Measurements from ENCODE around the gene MAP2K6.
"Not testable (repeated sequence)": the region's sequence is repeated elsewhere in the genome, so short reads cannot be mapped to it uniquely, and the experiment has no call there.

- TF ChIP-seq, protein P1, sequence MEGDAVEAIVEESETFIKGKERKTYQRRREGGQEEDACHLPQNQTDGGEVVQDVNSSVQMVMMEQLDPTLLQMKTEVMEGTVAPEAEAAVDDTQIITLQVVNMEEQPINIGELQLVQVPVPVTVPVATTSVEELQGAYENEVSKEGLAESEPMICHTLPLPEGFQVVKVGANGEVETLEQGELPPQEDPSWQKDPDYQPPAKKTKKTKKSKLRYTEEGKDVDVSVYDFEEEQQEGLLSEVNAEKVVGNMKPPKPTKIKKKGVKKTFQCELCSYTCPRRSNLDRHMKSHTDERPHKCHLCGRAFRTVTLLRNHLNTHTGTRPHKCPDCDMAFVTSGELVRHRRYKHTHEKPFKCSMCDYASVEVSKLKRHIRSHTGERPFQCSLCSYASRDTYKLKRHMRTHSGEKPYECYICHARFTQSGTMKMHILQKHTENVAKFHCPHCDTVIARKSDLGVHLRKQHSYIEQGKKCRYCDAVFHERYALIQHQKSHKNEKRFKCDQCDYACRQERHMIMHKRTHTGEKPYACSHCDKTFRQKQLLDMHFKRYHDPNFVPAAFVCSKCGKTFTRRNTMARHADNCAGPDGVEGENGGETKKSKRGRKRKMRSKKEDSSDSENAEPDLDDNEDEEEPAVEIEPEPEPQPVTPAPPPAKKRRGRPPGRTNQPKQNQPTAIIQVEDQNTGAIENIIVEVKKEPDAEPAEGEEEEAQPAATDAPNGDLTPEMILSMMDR (IDR thresholded peaks at IDR 0.05) = not testable (repeated sequence)
- TF ChIP-seq POLR2A (IDR thresholded peaks at IDR 0.05) = not testable (repeated sequence)
Measured at GRCh38 chr17:69479756-69480155, 65.3 kb downstream of the MAP2K6 start.
